GM10248 (cell line): ENCODE measurements around the gene SSC4D.
"Not testable (repeated sequence)": the region's sequence is repeated elsewhere in the genome, so short reads cannot be mapped to it uniquely, and the experiment has no call there.

Experiments
- CTCF ChIA-PET: fragments of 300-600 bp; sonication (Branson Sonifier 250); formaldehyde crosslinking; extraction: SDS; loops from one replicate; lab custom pipeline; 2021; ENCODE audit warnings: antibody characterized with exemption; lab: Yijun Ruan, JAX
- POLR2A ChIA-PET: fragments of 350-650 bp; sonication (Branson Sonifier 250); formaldehyde crosslinking; extraction: SDS; loops from one replicate; lab custom pipeline; 2020; ENCODE audit warnings: antibody characterized with exemption; lab: Yijun Ruan, JAX
- DNase-seq: peaks from one replicate; pipeline ENCODE4 v3.0.0; 2012; ENCODE audit errors: extremely low spot score
- TF ChIP-seq, protein P1 (sequence below): IDR thresholded peaks from 2 replicates; pipeline ENCODE4 v1.5.1; 2012; ENCODE audit warnings: mild to moderate bottlenecking, low read depth; ENCODE audit errors: extremely low read depth, missing control alignments, control extremely low read depth

Gene SSC4D

DNA sequence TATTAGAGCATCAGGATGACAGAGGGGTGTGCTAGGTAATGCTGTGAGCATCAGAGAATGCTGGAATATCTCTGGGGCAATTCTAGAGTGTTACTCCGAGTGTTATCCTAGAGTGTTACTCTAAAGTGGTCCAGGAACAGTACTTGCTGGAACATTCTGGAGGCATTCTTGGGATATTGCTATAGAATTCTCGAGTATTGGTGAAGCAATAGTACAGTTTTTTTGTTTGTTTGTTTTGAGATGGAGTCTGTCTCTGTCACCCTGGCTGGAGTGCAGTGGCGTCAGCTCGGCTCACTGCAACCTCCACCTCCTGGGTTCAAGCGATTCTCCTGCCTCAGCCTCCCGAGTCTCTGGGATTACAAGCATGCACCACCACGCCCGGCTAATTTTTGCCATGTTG, 12.6 kb downstream of the SSC4D start:
- no peak for DNase-seq
- CTCF ChIA-PET: no interaction called here
- TF ChIP-seq, protein P1, sequence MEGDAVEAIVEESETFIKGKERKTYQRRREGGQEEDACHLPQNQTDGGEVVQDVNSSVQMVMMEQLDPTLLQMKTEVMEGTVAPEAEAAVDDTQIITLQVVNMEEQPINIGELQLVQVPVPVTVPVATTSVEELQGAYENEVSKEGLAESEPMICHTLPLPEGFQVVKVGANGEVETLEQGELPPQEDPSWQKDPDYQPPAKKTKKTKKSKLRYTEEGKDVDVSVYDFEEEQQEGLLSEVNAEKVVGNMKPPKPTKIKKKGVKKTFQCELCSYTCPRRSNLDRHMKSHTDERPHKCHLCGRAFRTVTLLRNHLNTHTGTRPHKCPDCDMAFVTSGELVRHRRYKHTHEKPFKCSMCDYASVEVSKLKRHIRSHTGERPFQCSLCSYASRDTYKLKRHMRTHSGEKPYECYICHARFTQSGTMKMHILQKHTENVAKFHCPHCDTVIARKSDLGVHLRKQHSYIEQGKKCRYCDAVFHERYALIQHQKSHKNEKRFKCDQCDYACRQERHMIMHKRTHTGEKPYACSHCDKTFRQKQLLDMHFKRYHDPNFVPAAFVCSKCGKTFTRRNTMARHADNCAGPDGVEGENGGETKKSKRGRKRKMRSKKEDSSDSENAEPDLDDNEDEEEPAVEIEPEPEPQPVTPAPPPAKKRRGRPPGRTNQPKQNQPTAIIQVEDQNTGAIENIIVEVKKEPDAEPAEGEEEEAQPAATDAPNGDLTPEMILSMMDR: no peak
- POLR2A ChIA-PET: no interaction called here

DNA sequence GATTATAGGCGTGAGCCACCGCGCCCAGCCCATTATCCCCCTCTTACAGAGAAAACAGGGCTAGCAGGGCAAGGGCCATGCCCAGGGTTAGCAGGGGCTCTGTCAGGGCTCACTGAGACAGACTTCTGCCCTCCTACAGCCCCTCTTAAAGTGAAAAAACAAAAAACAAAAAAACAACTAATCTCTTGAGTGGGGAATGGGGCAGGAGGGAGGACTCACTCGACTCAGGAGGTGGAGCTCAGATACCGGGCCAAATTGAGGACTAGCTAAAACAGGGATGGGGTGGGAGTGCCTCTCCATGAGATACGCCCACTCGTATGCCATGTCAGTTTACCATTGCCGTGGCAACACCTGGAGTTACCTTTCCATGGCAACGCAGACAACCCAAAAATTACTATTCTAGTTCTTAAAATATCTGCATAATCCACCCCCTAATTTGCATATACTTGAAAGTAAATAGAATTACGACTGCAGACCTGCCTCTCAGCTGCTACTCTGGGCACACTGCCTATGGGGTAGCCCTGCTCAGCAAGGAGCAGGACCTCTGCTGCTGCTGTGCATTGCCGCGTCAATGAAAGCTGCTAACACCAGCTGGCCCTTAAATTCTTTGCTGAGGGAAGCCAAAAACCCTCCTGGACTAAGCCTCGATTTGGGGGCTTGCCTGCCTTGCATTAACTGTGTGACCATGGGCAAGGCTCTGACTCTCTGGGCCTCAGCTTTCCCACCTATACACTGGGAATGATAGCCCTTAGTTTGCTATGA, 13.4 kb downstream of the SSC4D start:
- DNase-seq: no peak
- POLR2A ChIA-PET: no interaction called here
- TF ChIP-seq, protein P1: no peak
- CTCF ChIA-PET: interaction anchor here (1.0 kb wide), 1 partner anchor 82 kb away, joined by 4 read pairs; no protein-coding TSS in a partner anchor

DNA sequence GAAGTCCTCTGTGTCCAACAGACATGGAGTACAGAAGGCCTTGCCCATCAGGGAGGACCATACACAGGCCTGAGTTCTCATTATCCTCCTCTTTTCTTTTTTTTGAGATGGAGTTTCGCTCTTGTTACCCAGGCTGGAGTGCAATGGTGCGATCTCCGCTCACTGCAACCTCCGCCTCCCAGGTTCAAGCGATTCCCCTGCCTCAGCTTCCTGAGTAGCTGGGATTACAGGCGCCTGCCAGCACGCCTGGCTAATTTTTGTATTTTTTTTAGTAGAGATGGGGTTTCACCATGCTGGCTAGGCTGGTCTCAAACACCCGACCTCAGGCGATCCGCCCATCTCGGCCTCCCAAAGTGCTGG, 13.9 kb downstream of the SSC4D start:
- CTCF ChIA-PET: interaction anchor here (1.0 kb wide), 1 partner anchor 82 kb away, joined by 4 read pairs; no protein-coding TSS in a partner anchor
- DNase-seq, POLR2A ChIA-PET: not testable (repeated sequence)

GRCh38 chr7:76394957-76395356, 14.5 kb downstream of the SSC4D start:
- ChIA-PET POLR2A (no interaction called here), CTCF (interaction anchor here (0.9 to 1.2 kb wide), 2 partner anchors 13 to 35 kb away, joined by 3 read pairs; no protein-coding TSS in a partner anchor)
- no peak for DNase-seq
- TF ChIP-seq, protein P1: no peak

DNA sequence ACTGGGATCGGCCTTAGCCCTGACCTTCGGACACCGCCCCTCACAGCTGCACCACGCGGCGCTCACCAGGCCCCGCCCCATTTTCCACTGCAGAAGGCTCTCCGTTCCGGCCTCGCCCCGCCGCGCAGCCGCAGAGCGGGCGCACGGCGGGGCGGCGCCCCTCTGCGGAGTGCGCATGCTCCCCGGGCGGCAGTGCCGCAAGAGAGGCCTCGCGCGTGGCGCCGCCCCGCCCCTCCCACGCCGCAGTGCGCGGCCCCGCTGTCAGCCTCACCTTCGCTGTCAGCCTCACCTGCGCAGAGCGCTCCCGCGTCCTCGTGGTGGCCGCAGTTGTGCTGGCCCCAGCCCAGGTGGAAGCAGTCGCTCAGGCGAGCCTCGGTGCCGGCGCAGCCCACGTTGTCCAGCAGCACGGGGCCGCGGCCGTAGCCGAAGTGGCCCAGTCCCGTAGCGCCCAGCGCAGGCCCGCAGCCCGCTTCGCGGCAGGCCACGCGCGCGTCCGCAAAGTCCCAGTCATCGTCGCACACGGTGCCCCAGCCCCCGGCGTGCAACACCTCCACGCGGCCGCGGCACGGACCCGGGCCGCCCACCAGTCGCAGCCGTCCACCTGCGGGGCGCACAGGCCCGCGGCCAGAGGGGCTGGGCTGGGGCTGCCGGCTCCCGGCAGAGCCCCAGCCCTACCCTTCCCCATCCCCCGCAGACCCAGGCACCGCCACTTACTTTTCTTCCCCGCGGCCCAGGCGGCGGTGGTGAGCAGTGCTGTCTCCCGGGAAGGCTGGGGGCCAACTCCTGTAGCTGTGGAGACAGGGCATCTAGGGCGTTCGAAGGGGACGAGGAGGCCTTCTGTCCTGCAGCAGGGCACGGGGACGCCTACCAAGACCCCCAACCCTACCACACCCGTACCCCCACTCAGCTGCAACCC, 16.1 kb downstream of the SSC4D start:
- ChIA-PET POLR2A (interaction anchor here (0.7 kb wide), 1 partner anchor 29 kb away, joined by 3 read pairs; no protein-coding TSS in a partner anchor), CTCF (interaction anchor here (1.2 kb wide), 1 partner anchor 39 kb away, joined by 3 read pairs; no protein-coding TSS in a partner anchor)
- TF ChIP-seq, protein P1: no peak
- DNase-seq: peak; percentile 99

- no peak for DNase-seq
- POLR2A ChIA-PET: interaction anchor here (0.7 kb wide), 1 partner anchor 28 kb away, joined by 3 read pairs; no protein-coding TSS in a partner anchor
- TF ChIP-seq, protein P1: no peak
- CTCF ChIA-PET: no interaction called here
These were observed 16.9 kb downstream of the SSC4D start for GRCh38 chr7:76392531-76393115.
